ENCODE results near the gene CDK5RAP2. TPM values are rescaled to one million over a fixed set of nuclear protein-coding genes. Genes with fewer than 3 reads are reported as not detected.
"Not testable (repeated sequence)": the region's sequence is repeated elsewhere in the genome, so short reads cannot be mapped to it uniquely, and the experiment has no call there.

CDK5RAP2 gene
- polyA plus RNA-seq, 4 donors, result 15.7 to 49.3 (median 18.9) TPM

DNA sequence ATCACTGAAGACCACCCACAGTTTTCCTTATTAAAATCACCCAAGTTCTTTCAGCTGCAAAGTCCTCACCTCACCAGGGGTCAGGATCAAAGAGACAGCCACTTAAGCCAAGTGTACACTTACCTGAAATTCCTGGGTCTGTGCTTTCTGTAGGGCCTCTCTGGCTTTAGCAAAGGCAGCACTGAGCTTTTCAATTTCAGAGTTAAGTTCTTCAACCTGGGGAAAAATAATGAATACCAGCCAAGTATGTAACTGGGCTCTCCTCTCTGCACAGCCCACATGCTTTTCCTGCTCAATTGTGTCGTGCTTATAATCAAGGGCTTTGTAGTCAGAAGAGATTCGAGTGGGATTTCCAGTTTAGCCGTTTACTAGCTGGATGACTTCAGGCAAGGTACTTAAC, 55.1 kb downstream of the CDK5RAP2 start:
- DNase-seq (no peak), FAIRE-seq (no peak)
- no peak overlapping the region for H3K4me3 ChIP-seq (ENCODE audit: low read depth in 1 of 3, low read length in 3 of 3)
- no peaks in the 10 kb centered on the region for H3K4me1 ChIP-seq (ENCODE audit: control insufficient read depth in 3 of 3, insufficient read depth in 2 of 3, low read depth in 1 of 3, low read length in 2 of 3)
- H3K27ac ChIP-seq (ENCODE audit: low read depth in 1 of 3, low read length in 2 of 3), result no peak overlapping the region
- peaks cover 9 to 40% (median 29%) of the 10 kb centered on the region in 3 donors for H3K36me3 ChIP-seq (ENCODE audit: control insufficient read depth in 3 of 3, insufficient read depth in 2 of 3, low read depth in 1 of 3, low read length in 3 of 3)
- no peaks in the 10 kb centered on the region for H3K27me3 ChIP-seq (ENCODE audit: control insufficient read depth in 3 of 3, insufficient read depth in 3 of 3, low read length in 3 of 3)
- no peaks in the 10 kb centered on the region for H3K9me3 ChIP-seq (ENCODE audit: control insufficient read depth in 2 of 2, insufficient read depth in 1 of 2, low read depth in 1 of 2, low read length in 1 of 2)
- 75 to 88% (median 83%) methylated on average over 3 of the region's 3 CpGs for WGBS, 3 donors

DNA sequence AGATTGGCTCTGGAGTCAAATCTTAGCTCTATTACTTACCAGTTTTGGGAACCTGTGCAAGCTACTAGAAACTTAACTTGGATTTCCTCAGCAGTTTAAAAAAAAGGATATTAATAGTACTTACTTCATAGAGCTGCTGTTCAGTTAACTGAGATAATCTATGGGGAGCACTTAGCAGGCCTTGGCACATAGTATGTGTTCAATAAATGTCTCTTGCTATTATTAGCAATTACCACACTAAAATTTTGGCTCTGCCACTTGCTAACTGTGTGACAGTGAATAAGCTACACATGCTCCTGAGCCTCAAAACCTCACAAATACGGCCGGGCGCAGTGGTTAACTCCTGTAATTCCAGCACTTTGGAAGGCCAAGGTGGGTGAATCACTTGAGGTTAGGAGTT, 55.9 kb downstream of the CDK5RAP2 start:
- no peak overlapping the region for H3K27ac ChIP-seq (ENCODE audit: low read depth in 1 of 3, low read length in 2 of 3)
- H3K36me3 ChIP-seq (ENCODE audit: control insufficient read depth in 3 of 3, insufficient read depth in 2 of 3, low read depth in 1 of 3, low read length in 3 of 3), result peaks cover 9 to 32% (median 27%) of the 10 kb centered on the region in 3 donors
- DNase-seq, result no peak
- no peak for FAIRE-seq
- no peak overlapping the region for H3K4me3 ChIP-seq (ENCODE audit: low read depth in 1 of 3, low read length in 3 of 3)
- H3K4me1 ChIP-seq (ENCODE audit: control insufficient read depth in 3 of 3, insufficient read depth in 2 of 3, low read depth in 1 of 3, low read length in 2 of 3), result no peaks in the 10 kb centered on the region
- WGBS, 3 donors, result 95 to 100% (median 100%) methylated on average over 3 of the region's 3 CpGs
- H3K9me3 ChIP-seq (ENCODE audit: control insufficient read depth in 2 of 2, insufficient read depth in 1 of 2, low read depth in 1 of 2, low read length in 1 of 2), result no peaks in the 10 kb centered on the region
- no peaks in the 10 kb centered on the region for H3K27me3 ChIP-seq (ENCODE audit: control insufficient read depth in 3 of 3, insufficient read depth in 3 of 3, low read length in 3 of 3)

DNA sequence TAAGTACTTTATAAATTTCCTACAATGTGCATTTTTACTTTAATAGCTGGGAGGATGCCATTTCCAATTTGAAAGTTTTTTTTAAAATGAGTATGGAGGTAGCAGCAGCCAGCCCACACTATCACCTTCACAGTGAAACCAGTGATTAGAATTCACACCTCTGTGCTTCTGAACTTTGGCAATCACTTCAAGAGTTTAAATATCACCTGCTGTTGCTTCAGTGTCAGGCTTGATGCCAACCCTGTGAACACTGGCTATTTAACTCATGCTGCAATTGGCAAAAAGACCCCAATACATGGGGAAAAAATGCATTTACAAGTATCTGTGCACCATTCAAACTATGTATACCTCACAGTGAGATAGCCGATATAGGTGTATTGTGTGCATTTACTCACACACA, 57.4 kb downstream of the CDK5RAP2 start:
- H3K4me3 ChIP-seq (ENCODE audit: low read depth in 1 of 3, low read length in 3 of 3), result no peak overlapping the region
- no peak overlapping the region for H3K27ac ChIP-seq (ENCODE audit: low read depth in 1 of 3, low read length in 2 of 3)
- H3K4me1 ChIP-seq (ENCODE audit: control insufficient read depth in 3 of 3, insufficient read depth in 2 of 3, low read depth in 1 of 3, low read length in 2 of 3), result no peaks in the 10 kb centered on the region
- peaks cover 9 to 27% (median 21%) of the 10 kb centered on the region in 3 donors for H3K36me3 ChIP-seq (ENCODE audit: control insufficient read depth in 3 of 3, insufficient read depth in 2 of 3, low read depth in 1 of 3, low read length in 3 of 3)
- WGBS, 3 donors, result 94 to 100% (median 98%) methylated on average over 1 of the region's 1 CpG
- no peaks in the 10 kb centered on the region for H3K27me3 ChIP-seq (ENCODE audit: control insufficient read depth in 3 of 3, insufficient read depth in 3 of 3, low read length in 3 of 3)
- DNase-seq, result no peak
- no peaks in the 10 kb centered on the region for H3K9me3 ChIP-seq (ENCODE audit: control insufficient read depth in 2 of 2, insufficient read depth in 1 of 2, low read depth in 1 of 2, low read length in 1 of 2)
- no peak for FAIRE-seq

DNA sequence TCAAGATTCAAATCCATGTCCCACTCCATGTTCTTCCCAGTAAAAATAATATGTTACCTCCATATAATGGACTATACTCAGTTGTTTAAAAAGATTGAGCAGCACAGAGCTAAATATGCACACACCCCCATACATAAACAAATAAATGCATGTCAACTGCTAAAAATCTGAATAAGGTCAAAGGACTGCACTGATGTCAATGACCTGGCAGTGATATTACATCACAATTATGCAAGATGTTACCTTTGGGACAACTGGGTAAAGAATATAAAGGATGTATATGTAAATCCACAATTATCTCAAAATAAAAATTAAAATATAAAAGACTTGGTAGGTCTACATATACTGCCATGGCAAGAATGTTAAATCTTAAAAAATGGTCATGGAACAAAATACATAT, 57.9 kb downstream of the CDK5RAP2 start:
- H3K4me3 ChIP-seq (ENCODE audit: low read depth in 1 of 3, low read length in 3 of 3), result no peak overlapping the region
- H3K27me3 ChIP-seq (ENCODE audit: control insufficient read depth in 3 of 3, insufficient read depth in 3 of 3, low read length in 3 of 3), result no peaks in the 10 kb centered on the region
- no peak for FAIRE-seq
- H3K36me3 ChIP-seq (ENCODE audit: control insufficient read depth in 3 of 3, insufficient read depth in 2 of 3, low read depth in 1 of 3, low read length in 3 of 3), result peaks cover 7 to 25% (median 21%) of the 10 kb centered on the region in 3 donors
- no peak for DNase-seq
- no peaks in the 10 kb centered on the region for H3K4me1 ChIP-seq (ENCODE audit: control insufficient read depth in 3 of 3, insufficient read depth in 2 of 3, low read depth in 1 of 3, low read length in 2 of 3)
- no peak overlapping the region for H3K27ac ChIP-seq (ENCODE audit: low read depth in 1 of 3, low read length in 2 of 3)
- H3K9me3 ChIP-seq (ENCODE audit: control insufficient read depth in 2 of 2, insufficient read depth in 1 of 2, low read depth in 1 of 2, low read length in 1 of 2), result no peaks in the 10 kb centered on the region

DNA sequence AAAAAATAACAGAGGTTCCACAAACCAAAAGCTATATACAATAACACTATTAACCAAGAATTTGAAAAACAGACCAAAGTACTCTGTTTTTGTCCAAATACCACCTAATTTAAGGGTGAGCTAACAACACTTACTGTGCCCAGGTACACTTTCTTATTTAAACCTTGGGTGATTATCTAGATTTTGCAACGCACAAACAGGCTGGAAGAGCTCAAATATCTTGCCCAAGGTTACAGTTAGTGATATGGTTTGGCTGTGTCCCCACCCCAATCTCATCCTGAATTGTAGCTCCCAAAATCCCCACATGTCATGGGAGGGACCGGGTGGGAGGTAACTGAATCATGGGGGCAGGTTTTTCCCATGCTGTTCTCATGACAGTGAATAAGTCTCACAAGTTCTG, 58.9 kb downstream of the CDK5RAP2 start:
- Histone ChIP-seq H3K36me3 (ENCODE audit: control insufficient read depth in 3 of 3, insufficient read depth in 2 of 3, low read depth in 1 of 3, low read length in 3 of 3) (peaks cover 3 to 21% (median 20%) of the 10 kb centered on the region in 3 donors), H3K27me3 (ENCODE audit: control insufficient read depth in 3 of 3, insufficient read depth in 3 of 3, low read length in 3 of 3) (no peaks in the 10 kb centered on the region)

DNA sequence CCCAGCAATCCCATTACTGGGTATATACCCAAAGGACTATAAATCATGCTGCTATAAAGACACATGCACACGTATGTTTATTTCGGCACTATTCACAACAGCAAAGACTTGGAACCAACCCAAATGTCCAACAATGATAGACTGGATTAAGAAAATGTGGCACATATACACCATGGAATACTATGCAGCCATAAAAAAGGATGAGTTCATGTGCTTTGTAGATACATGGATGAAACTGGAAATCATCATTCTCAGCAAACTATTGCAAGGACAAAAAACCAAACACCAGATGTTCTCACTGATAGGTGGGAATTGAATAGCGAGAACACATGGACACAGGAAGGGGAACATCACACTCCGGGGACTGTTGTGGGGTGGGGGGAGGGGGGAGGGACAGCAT, 64.0 kb downstream of the CDK5RAP2 start:
- not testable (repeated sequence) for FAIRE-seq; H3K4me3 ChIP-seq (ENCODE audit: low read depth in 1 of 3, low read length in 3 of 3)
- 94 to 97% (median 97%) methylated on average over 4 of the region's 4 CpGs for WGBS, 3 donors

More for the DNA sequence above, 58.9 kb downstream of the CDK5RAP2 start:
- Histone ChIP-seq H3K27ac (ENCODE audit: low read depth in 1 of 3, low read length in 2 of 3) (no peak overlapping the region), H3K4me3 (ENCODE audit: low read depth in 1 of 3, low read length in 3 of 3) (no peak overlapping the region), H3K4me1 (ENCODE audit: control insufficient read depth in 3 of 3, insufficient read depth in 2 of 3, low read depth in 1 of 3, low read length in 2 of 3) (no peaks in the 10 kb centered on the region), H3K9me3 (ENCODE audit: control insufficient read depth in 2 of 2, insufficient read depth in 1 of 2, low read depth in 1 of 2, low read length in 1 of 2) (peaks cover 0 to 4% of the 10 kb centered on the region in 2 donors)
- 92 to 98% (median 95%) methylated on average over 2 of the region's 2 CpGs for WGBS, 3 donors
- FAIRE-seq (no peak), DNase-seq (no peak)

DNA sequence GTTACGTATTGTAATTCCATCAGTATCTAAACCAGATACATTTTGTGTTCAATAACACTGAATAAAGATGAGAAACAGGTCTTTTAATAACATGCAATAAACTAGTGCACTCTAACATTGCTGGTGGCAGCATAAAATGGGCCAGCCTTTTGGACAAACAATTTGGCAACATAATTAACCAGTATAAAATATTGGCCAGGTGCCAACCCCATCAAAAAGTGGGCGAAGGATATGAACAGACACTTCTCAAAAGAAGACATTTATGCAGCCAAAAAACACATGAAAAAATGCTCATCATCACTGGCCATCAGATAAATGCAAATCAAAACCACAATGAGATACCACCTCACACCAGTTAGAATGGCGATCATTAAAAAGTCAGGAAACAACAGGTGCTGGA, 64.5 kb downstream of the CDK5RAP2 start:
- not testable (repeated sequence) for FAIRE-seq; H3K27me3 ChIP-seq (ENCODE audit: control insufficient read depth in 3 of 3, insufficient read depth in 3 of 3, low read length in 3 of 3); DNase-seq; H3K4me1 ChIP-seq (ENCODE audit: control insufficient read depth in 3 of 3, insufficient read depth in 2 of 3, low read depth in 1 of 3, low read length in 2 of 3); H3K27ac ChIP-seq (ENCODE audit: low read depth in 1 of 3, low read length in 2 of 3); H3K4me3 ChIP-seq (ENCODE audit: low read depth in 1 of 3, low read length in 3 of 3)
- H3K36me3 ChIP-seq (ENCODE audit: control insufficient read depth in 3 of 3, insufficient read depth in 2 of 3, low read depth in 1 of 3, low read length in 3 of 3), result peaks cover 0 to 25% (median 20%) of the 10 kb centered on the region in 3 donors
- peaks cover 0 to 12% of the 10 kb centered on the region in 2 donors for H3K9me3 ChIP-seq (ENCODE audit: control insufficient read depth in 2 of 2, insufficient read depth in 1 of 2, low read depth in 1 of 2, low read length in 1 of 2)
- WGBS, 3 donors, result 94 to 98% (median 94%) methylated on average over 2 to 3 of the region's 3 CpGs

More for the DNA sequence above, 64.0 kb downstream of the CDK5RAP2 start:
- H3K36me3 ChIP-seq (ENCODE audit: control insufficient read depth in 3 of 3, insufficient read depth in 2 of 3, low read depth in 1 of 3, low read length in 3 of 3), result peaks cover 0 to 25% (median 20%) of the 10 kb centered on the region in 3 donors
- not testable (repeated sequence) for H3K4me1 ChIP-seq (ENCODE audit: control insufficient read depth in 3 of 3, insufficient read depth in 2 of 3, low read depth in 1 of 3, low read length in 2 of 3); H3K9me3 ChIP-seq (ENCODE audit: control insufficient read depth in 2 of 2, insufficient read depth in 1 of 2, low read depth in 1 of 2, low read length in 1 of 2); H3K27ac ChIP-seq (ENCODE audit: low read depth in 1 of 3, low read length in 2 of 3); H3K27me3 ChIP-seq (ENCODE audit: control insufficient read depth in 3 of 3, insufficient read depth in 3 of 3, low read length in 3 of 3); DNase-seq

DNA sequence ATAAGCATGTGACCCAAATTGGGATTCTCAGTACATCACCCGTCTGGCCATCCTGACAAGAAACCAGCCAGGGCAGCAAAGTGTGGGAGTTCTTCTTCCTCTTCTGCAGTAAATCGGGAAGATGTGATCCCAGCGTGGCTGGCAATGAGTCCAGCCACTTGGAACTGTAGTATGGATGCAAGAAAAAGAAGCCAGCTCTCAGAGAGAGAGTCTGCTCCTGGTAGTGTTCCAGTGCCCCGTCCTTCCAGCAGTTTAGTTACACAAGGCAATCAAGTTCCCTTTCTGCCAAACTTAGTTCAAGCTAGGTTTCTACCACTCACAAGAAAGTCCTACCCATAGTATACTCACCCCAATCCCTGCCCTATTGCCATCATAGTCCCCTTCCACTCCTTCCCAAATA, 65.6 kb downstream of the CDK5RAP2 start:
- Histone ChIP-seq H3K4me1 (ENCODE audit: control insufficient read depth in 3 of 3, insufficient read depth in 2 of 3, low read depth in 1 of 3, low read length in 2 of 3) (no peaks in the 10 kb centered on the region), H3K36me3 (ENCODE audit: control insufficient read depth in 3 of 3, insufficient read depth in 2 of 3, low read depth in 1 of 3, low read length in 3 of 3) (peaks cover 3 to 25% (median 20%) of the 10 kb centered on the region in 3 donors), H3K27me3 (ENCODE audit: control insufficient read depth in 3 of 3, insufficient read depth in 3 of 3, low read length in 3 of 3) (no peaks in the 10 kb centered on the region), H3K4me3 (ENCODE audit: low read depth in 1 of 3, low read length in 3 of 3) (no peak overlapping the region), H3K9me3 (ENCODE audit: control insufficient read depth in 2 of 2, insufficient read depth in 1 of 2, low read depth in 1 of 2, low read length in 1 of 2) (peaks cover 0 to 12% of the 10 kb centered on the region in 2 donors), H3K27ac (ENCODE audit: low read depth in 1 of 3, low read length in 2 of 3) (no peak overlapping the region)
- no peak for DNase-seq
- no peak for FAIRE-seq
- WGBS, 3 donors, result 91 to 100% (median 95%) methylated on average over 4 of the region's 4 CpGs

DNA sequence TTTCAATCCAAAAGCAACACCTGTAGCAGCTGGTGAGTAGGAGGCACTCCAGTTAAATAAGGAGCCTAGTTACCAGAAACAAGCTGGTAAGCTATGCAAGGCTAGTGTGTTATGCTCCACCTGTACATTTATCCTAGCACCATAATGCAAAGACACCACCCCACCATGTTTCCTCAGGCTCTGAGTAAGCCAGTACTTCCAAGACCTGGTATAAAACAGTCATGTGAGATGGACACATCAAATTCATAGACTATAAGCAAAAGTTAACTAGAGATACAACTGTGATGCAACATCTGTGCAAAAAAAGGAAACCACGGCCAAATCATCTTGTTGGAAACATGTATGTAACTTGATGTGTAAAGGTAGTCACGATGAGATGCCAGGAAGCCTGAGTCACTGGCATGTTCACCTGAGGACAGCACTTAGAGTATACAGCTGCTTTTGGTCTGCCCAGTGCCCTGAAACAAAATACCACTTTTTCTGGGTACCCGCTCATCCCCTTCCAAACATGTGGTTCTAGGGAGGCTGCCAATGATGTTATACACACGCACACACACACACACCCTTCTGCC, 66.1 kb downstream of the CDK5RAP2 start:
- peaks cover 0 to 12% of the 10 kb centered on the region in 2 donors for H3K9me3 ChIP-seq (ENCODE audit: control insufficient read depth in 2 of 2, insufficient read depth in 1 of 2, low read depth in 1 of 2, low read length in 1 of 2)
- H3K4me3 ChIP-seq (ENCODE audit: low read depth in 1 of 3, low read length in 3 of 3), result no peak overlapping the region
- H3K27me3 ChIP-seq (ENCODE audit: control insufficient read depth in 3 of 3, insufficient read depth in 3 of 3, low read length in 3 of 3), result no peaks in the 10 kb centered on the region
- FAIRE-seq, result no peak
- no peak for DNase-seq
- no peak overlapping the region for H3K27ac ChIP-seq (ENCODE audit: low read depth in 1 of 3, low read length in 2 of 3)
- 96 to 97% (median 96%) methylated on average over 4 of the region's 4 CpGs for WGBS, 3 donors
- no peaks in the 10 kb centered on the region for H3K4me1 ChIP-seq (ENCODE audit: control insufficient read depth in 3 of 3, insufficient read depth in 2 of 3, low read depth in 1 of 3, low read length in 2 of 3)
- H3K36me3 ChIP-seq (ENCODE audit: control insufficient read depth in 3 of 3, insufficient read depth in 2 of 3, low read depth in 1 of 3, low read length in 3 of 3), result peaks cover 3 to 25% (median 20%) of the 10 kb centered on the region in 3 donors
